OCI-LY1 (cell line): ENCODE results near the gene CNTN5.

Experiments used
- H2AFZ ChIP-seq: fragments of 200-600 bp; sonication (generic), shearing (Covaris generic); 2 replicates; pipeline ENCODE4 v1.6.0; 2014; ENCODE audit warnings: antibody characterized with exemption, mild to moderate bottlenecking, low read length
- H3F3A ChIP-seq: fragments of 200-600 bp; sonication (generic), shearing (Covaris generic); 2 replicates; pipeline ENCODE4 v1.6.0; 2014; ENCODE audit warnings: mild to moderate bottlenecking, antibody characterized with exemption, low read length, moderate library complexity; ENCODE audit not compliant: insufficient read depth
- H3K27ac ChIP-seq: fragments of 200-600 bp; sonication (generic); 2 replicates; pipeline ENCODE4 v1.5.1; 2014; ENCODE audit warnings: low read length, mixed run types, mild to moderate bottlenecking, low read depth; ENCODE audit not compliant: poor library complexity, severe bottlenecking
- H3K27me3 ChIP-seq: fragments of 200-600 bp; sonication (generic); 2 replicates; pipeline ENCODE4 v1.6.0; 2014; ENCODE audit warnings: antibody characterized with exemption, mild to moderate bottlenecking, low read length, moderate library complexity; ENCODE audit not compliant: insufficient read depth
- H3K36me3 ChIP-seq: fragments of 200-600 bp; sonication (generic); 2 replicates; pipeline ENCODE4 v1.6.1; 2014; ENCODE audit warnings: mild to moderate bottlenecking, antibody characterized with exemption, low read length, moderate library complexity, mixed read lengths; ENCODE audit not compliant: insufficient read depth
- H3K4me1 ChIP-seq: fragments of 200-600 bp; sonication (generic); 2 replicates; pipeline ENCODE4 v1.5.1; 2014; ENCODE audit warnings: mild to moderate bottlenecking, low read length, moderate library complexity; ENCODE audit not compliant: insufficient read depth, severe bottlenecking
- H3K4me2 ChIP-seq: fragments of 200-600 bp; sonication (generic), shearing (Covaris generic); 2 replicates; pipeline ENCODE4 v1.6.1; 2014; ENCODE audit warnings: low read length
- H3K4me3 ChIP-seq: fragments of 200-600 bp; sonication (generic); 2 replicates; pipeline ENCODE4 v1.5.1; 2014; ENCODE audit warnings: low read length, low read depth, mild to moderate bottlenecking, mixed read lengths; ENCODE audit not compliant: poor library complexity, severe bottlenecking
- H3K79me2 ChIP-seq: fragments of 200-600 bp; shearing (Covaris generic); 2 replicates; pipeline ENCODE4 v1.6.1; 2016; ENCODE audit warnings: mixed run types, low read length, mixed read lengths; ENCODE audit not compliant: insufficient read depth
- H3K9ac ChIP-seq: fragments of 200-600 bp; sonication (generic), shearing (Covaris generic); 2 replicates; pipeline ENCODE4 v1.6.1; 2014; ENCODE audit warnings: mild to moderate bottlenecking, low read length, mixed read lengths
- H3K9me2 ChIP-seq: fragments of 200-600 bp; sonication (generic), shearing (Covaris generic); 2 replicates; pipeline ENCODE4 v1.6.1; 2014; ENCODE audit warnings: low read depth, mild to moderate bottlenecking, low read length, mixed read lengths
- H3K9me3 ChIP-seq: fragments of 200-600 bp; shearing (Covaris generic); 2 replicates; pipeline ENCODE4 v1.6.1; 2014; ENCODE audit warnings: low read length, mixed read lengths
- H4K20me1 ChIP-seq: fragments of 200-600 bp; sonication (generic), shearing (Covaris generic); 2 replicates; pipeline ENCODE4 v1.6.0; 2016; ENCODE audit warnings: mild to moderate bottlenecking, low read length; ENCODE audit not compliant: insufficient read depth
- CTCF ChIP-seq: fragments of 200-600 bp; sonication (generic), shearing (Covaris generic); IDR thresholded peaks from 2 replicates; pipeline ENCODE4 v1.5.1; 2017; ENCODE audit warnings: mild to moderate bottlenecking, antibody characterized with exemption, low read length, moderate library complexity, mixed read lengths
- EZH2 ChIP-seq: fragments of 200-600 bp; sonication (generic), shearing (Covaris generic); IDR thresholded peaks from 2 replicates; pipeline ENCODE4 v1.8.0; 2017; ENCODE audit warnings: borderline replicate concordance, mixed run types, mild to moderate bottlenecking, antibody characterized with exemption, low read length, moderate library complexity, mixed read lengths

CNTN5 gene

GRCh38 chr11:99422581-99423427 is 402.1 kb downstream of the CNTN5 start:
- no peak overlapping the region for H3K27ac ChIP-seq

GRCh38 chr11:99423428-99423983 is 402.8 kb downstream of the CNTN5 start:
- no peak overlapping the region for H3K4me2 ChIP-seq
- H3K4me1 ChIP-seq, result no peaks in the 10 kb centered on the region
- H3K36me3 ChIP-seq, result no peaks in the 10 kb centered on the region
- H3K9me3 ChIP-seq, result no peaks in the 10 kb centered on the region
- no peaks in the 10 kb centered on the region for H3K9me2 ChIP-seq
- no peak overlapping the region for H3K9ac ChIP-seq
- no peak overlapping the region for H3K4me3 ChIP-seq
- H4K20me1 ChIP-seq, result no peaks in the 10 kb centered on the region
- no peak overlapping the region for H2AFZ ChIP-seq
- no peak overlapping the region for H3K27ac ChIP-seq
- no peaks in the 10 kb centered on the region for H3K79me2 ChIP-seq
- H3K27me3 ChIP-seq, result no peaks in the 10 kb centered on the region
- no peaks in the 10 kb centered on the region for H3F3A ChIP-seq
- no peak for TF ChIP-seq EZH2
- no peak for TF ChIP-seq CTCF

More at GRCh38 chr11:99422581-99423427, 402.1 kb downstream of the CNTN5 start:
- Histone ChIP-seq H4K20me1 (no peaks in the 10 kb centered on the region), H3K4me1 (no peaks in the 10 kb centered on the region), H3K4me2 (no peak overlapping the region), H2AFZ (no peak overlapping the region), H3K36me3 (no peaks in the 10 kb centered on the region), H3K79me2 (no peaks in the 10 kb centered on the region), H3K4me3 (no peak overlapping the region), H3K27me3 (no peaks in the 10 kb centered on the region), H3F3A (no peaks in the 10 kb centered on the region), H3K9me3 (no peaks in the 10 kb centered on the region), H3K9ac (no peak overlapping the region), H3K9me2 (no peaks in the 10 kb centered on the region)
- TF ChIP-seq CTCF, result no peak
- no peak for TF ChIP-seq EZH2

GRCh38 chr11:99424313-99425084 is 403.8 kb downstream of the CNTN5 start:
- Histone ChIP-seq H3F3A (no peaks in the 10 kb centered on the region), H3K9me3 (no peaks in the 10 kb centered on the region), H3K27ac (no peak overlapping the region), H2AFZ (no peak overlapping the region), H3K9me2 (no peaks in the 10 kb centered on the region), H3K36me3 (no peaks in the 10 kb centered on the region), H3K79me2 (no peaks in the 10 kb centered on the region), H3K9ac (no peak overlapping the region), H3K4me1 (no peaks in the 10 kb centered on the region), H3K4me3 (no peak overlapping the region), H3K4me2 (no peak overlapping the region), H4K20me1 (no peaks in the 10 kb centered on the region), H3K27me3 (no peaks in the 10 kb centered on the region)
- no peak for TF ChIP-seq EZH2
- TF ChIP-seq CTCF, result no peak
